Suprapubic skin (tissue), 3 donors: Measurements from ENCODE around the gene COL4A3.

Experiments
- EP300 ChIP-seq: sonication (generic); formaldehyde crosslinking; IDR thresholded peaks from one replicate; pipeline ENCODE4 v1.6.1; 2017; ENCODE audit warnings: antibody characterized with exemption
- POLR2A ChIP-seq, 2 donors: fragments of 450-650 bp; IDR thresholded peaks; one replicate each; pipeline ENCODE4 v1.6.1; 2017; ENCODE audit warnings: antibody characterized with exemption in 2 of 2, mild to moderate bottlenecking in 2 of 2, moderate library complexity in 2 of 2
- TF ChIP-seq, protein P1 (sequence below), 2 donors: fragments of 200-600 bp in 1 of 2; fragments of 450-650 bp in 1 of 2; sonication (generic) in 1 of 2; IDR thresholded peaks; one replicate each; pipeline ENCODE4 v1.5.1; 2016 to 2019; ENCODE audit warnings: antibody characterized with exemption in 2 of 2, mild to moderate bottlenecking in 1 of 2, moderate library complexity in 1 of 2

DNA sequence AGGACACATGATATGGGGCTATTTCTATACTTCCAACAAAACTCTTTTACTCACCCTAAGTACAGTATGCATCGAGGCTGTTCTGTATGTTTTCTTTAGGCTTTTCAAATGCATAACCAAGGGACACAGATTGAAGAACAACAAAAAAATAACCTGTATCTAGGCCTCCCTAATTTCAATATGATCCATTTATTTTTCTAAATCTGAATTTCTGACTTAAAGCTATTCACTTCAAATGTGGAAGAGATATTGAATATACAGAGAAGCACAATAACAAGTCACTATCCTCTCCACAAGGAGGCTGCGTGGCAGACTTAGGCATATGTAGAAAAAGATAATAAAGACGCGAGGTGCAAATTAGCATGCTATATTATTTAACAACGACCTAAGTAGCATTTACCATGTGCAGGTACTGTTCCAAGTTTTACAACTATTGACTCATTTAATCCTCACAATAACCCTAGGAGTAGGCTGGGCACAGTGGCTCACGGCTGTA, 121.4 kb downstream of the COL4A3 start:
- TF ChIP-seq, protein P1, sequence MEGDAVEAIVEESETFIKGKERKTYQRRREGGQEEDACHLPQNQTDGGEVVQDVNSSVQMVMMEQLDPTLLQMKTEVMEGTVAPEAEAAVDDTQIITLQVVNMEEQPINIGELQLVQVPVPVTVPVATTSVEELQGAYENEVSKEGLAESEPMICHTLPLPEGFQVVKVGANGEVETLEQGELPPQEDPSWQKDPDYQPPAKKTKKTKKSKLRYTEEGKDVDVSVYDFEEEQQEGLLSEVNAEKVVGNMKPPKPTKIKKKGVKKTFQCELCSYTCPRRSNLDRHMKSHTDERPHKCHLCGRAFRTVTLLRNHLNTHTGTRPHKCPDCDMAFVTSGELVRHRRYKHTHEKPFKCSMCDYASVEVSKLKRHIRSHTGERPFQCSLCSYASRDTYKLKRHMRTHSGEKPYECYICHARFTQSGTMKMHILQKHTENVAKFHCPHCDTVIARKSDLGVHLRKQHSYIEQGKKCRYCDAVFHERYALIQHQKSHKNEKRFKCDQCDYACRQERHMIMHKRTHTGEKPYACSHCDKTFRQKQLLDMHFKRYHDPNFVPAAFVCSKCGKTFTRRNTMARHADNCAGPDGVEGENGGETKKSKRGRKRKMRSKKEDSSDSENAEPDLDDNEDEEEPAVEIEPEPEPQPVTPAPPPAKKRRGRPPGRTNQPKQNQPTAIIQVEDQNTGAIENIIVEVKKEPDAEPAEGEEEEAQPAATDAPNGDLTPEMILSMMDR (IDR thresholded peaks at IDR 0.05) = no peak
- no peak for TF ChIP-seq EP300
- TF ChIP-seq POLR2A (IDR thresholded peaks at IDR 0.05) = no peak
